Prostate gland (tissue), 2 donors: ENCODE measurements around the gene CDR2.

Experiments
- CTCF ChIP-seq, 4 experiments: fragments of 200-600 bp in 2 of 4; fragments of 450-650 bp in 2 of 4; sonication (generic) in 2 of 4; IDR thresholded peaks; 1 replicate in 3 of 4; 2 replicates in 1 of 4; pipeline ENCODE4 v1.5.1; 2016 to 2019; ENCODE audit warnings: antibody characterized with exemption in 4 of 4, mild to moderate bottlenecking in 2 of 4, moderate library complexity in 2 of 4
- POLR2A ChIP-seq: fragments of 450-650 bp; IDR thresholded peaks from one replicate; pipeline ENCODE4 v1.6.1; 2016; ENCODE audit warnings: antibody characterized with exemption, mild to moderate bottlenecking
- POLR2AphosphoS5 ChIP-seq: sonication (generic); formaldehyde crosslinking; IDR thresholded peaks from one replicate; pipeline ENCODE4 v1.6.1; 2017; ENCODE audit warnings: antibody characterized with exemption

- TF ChIP-seq POLR2A (peak; percentile 89), CTCF (IDR thresholded peaks at IDR 0.05) (peak in 1 of 4 experiments; percentile 6), POLR2AphosphoS5 (peak; percentile 93)
Measured at GRCh38 chr16:22374311-22375116, at the start of gene CDR2.
